Large intestine (tissue), 12 donors: ENCODE data around the gene KLRB1. TPM values are rescaled to one million over a fixed set of nuclear protein-coding genes. Genes with fewer than 3 reads are reported as not detected.
"Not testable (repeated sequence)": the region's sequence is repeated elsewhere in the genome, so short reads cannot be mapped to it uniquely, and the experiment has no call there.

Experiments
- DNase-seq, 2 donors: peaks; one replicate each; pipeline versions ENCODE4 v3.0.0 to v3.0.0-alpha.2; 2013
- H3K27ac ChIP-seq: one replicate; pipeline ENCODE4 v1.5.1; 2013; ENCODE audit warnings: low read length
- H3K27me3 ChIP-seq: 2 replicates; pipeline ENCODE4 v1.6.1; 2013; ENCODE audit warnings: low read length; ENCODE audit not compliant: control insufficient read depth, insufficient read depth
- H3K36me3 ChIP-seq: 2 replicates; pipeline ENCODE4 v1.6.1; 2013; ENCODE audit warnings: low read length; ENCODE audit not compliant: control insufficient read depth, insufficient read depth
- H3K4me1 ChIP-seq: one replicate; pipeline ENCODE4 v1.6.1; 2013; ENCODE audit warnings: low read length; ENCODE audit not compliant: control insufficient read depth, insufficient read depth
- H3K4me3 ChIP-seq: one replicate; pipeline ENCODE4 v1.5.1; 2013; ENCODE audit warnings: low read length
- H3K9me3 ChIP-seq: one replicate; pipeline ENCODE4 v1.6.1; 2013; ENCODE audit warnings: mild to moderate bottlenecking, low read depth, low read length, moderate library complexity; ENCODE audit not compliant: control insufficient read depth
- WGBS: methylation state at CpG from one replicate; pipeline ENCODE4 v1.1.5; 2013; ENCODE audit warnings: low lambda C conversion rate; ENCODE audit not compliant: insufficient coverage; 5-methylcytosine and 5-hydroxymethylcytosine counted together
- long read RNA-seq, 11 donors: transcript quantifications; one replicate each; lab custom pipeline, GENCODE V29; 2026
- polyA plus RNA-seq: library from polyadenylated mRNA; unstranded; fragments of 120-200 nt; gene quantifications from one replicate; pipeline ENCODE4 v1.2.1, GENCODE V29; 2013

The KLRB1 gene
- polyA plus RNA-seq, result 7.8 TPM
- long read RNA-seq, donor 1, transcript KLRB1-201 (6 exons, 1,448 nt), result major isoform, 6 of 6 reads
- long read RNA-seq, donor 1, partial matches to known transcripts, result 0 of 6 reads
- long read RNA-seq, donor 1, other reads (novel, unspliced or antisense), result 0 of 6 reads
- long read RNA-seq, donor 2, transcript KLRB1-201 (6 exons, 1,448 nt), result major isoform, 14 of 19 reads
- long read RNA-seq, donor 2, partial matches to known transcripts, result 5 of 19 reads
- long read RNA-seq, donor 2, other reads (novel, unspliced or antisense), result 0 of 19 reads
- long read RNA-seq, donor 3, result 0 reads
- long read RNA-seq, donor 4, partial matches to known transcripts, result 0 of 4 reads
- long read RNA-seq, donor 4, other reads (novel, unspliced or antisense), result 0 of 4 reads
- long read RNA-seq, donor 5, partial matches to known transcripts, result 0 of 3 reads
- long read RNA-seq, donor 5, other reads (novel, unspliced or antisense), result 0 of 3 reads
- long read RNA-seq, donor 6, transcript KLRB1-201 (6 exons, 1,448 nt), result major isoform, 10 of 19 reads
- long read RNA-seq, donor 6, partial matches to known transcripts, result 9 of 19 reads
- long read RNA-seq, donor 6, other reads (novel, unspliced or antisense), result 0 of 19 reads
- long read RNA-seq, donor 7, transcript KLRB1-201 (6 exons, 1,448 nt), result major isoform, 5 of 5 reads
- long read RNA-seq, donor 7, partial matches to known transcripts, result 0 of 5 reads
- long read RNA-seq, donor 7, other reads (novel, unspliced or antisense), result 0 of 5 reads
- long read RNA-seq, donor 8, transcript KLRB1-201 (6 exons, 1,448 nt), result major isoform, 33 of 40 reads
- long read RNA-seq, donor 8, partial matches to known transcripts, result 7 of 40 reads
- long read RNA-seq, donor 8, other reads (novel, unspliced or antisense), result 0 of 40 reads
- long read RNA-seq, donor 9, transcript KLRB1-201 (6 exons, 1,448 nt), result major isoform, 17 of 32 reads
- long read RNA-seq, donor 9, partial matches to known transcripts, result 15 of 32 reads
- long read RNA-seq, donor 9, other reads (novel, unspliced or antisense), result 0 of 32 reads
- long read RNA-seq, donor 10, transcript KLRB1-201 (6 exons, 1,448 nt), result major isoform, 15 of 21 reads
- long read RNA-seq, donor 10, partial matches to known transcripts, result 6 of 21 reads
- long read RNA-seq, donor 10, other reads (novel, unspliced or antisense), result 0 of 21 reads
- long read RNA-seq, donor 11, transcript KLRB1-201 (6 exons, 1,448 nt), result major isoform, 10 of 18 reads
- long read RNA-seq, donor 11, partial matches to known transcripts, result 8 of 18 reads
- long read RNA-seq, donor 11, other reads (novel, unspliced or antisense), result 0 of 18 reads

DNA sequence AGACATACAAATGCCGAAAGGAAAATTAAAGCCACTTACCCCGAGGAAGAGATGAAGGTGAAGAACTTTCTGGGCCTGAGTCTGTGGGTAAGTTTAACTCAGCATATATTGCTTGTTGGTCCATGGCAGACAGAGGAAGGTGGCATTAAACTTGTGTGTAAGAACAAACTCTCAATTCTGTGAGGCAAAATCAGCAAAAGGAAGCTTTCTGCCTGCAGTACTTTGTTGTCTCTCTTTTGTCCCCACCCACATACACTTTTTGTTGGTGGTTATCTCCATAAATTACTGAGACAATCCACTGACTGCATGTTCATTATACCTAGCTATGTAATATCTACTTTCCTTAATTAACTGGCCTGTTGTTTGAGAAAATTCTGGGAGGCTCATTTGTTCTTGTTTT, at the start of gene KLRB1:
TSS of gene KLRB1 (minus strand) at position 201 of the 400 bp plus-strand sequence. CDS start at position 124, 77 bp downstream.
- DNase-seq, result no peak
- Histone ChIP-seq H3K9me3 (no peaks in the 10 kb centered on the region), H3K27ac (no peak within 1 kb of the TSS), H3K4me1 (no peaks in the 10 kb centered on the region), H3K4me3 (no peak within 1 kb of the TSS), H3K36me3 (no peaks in the 10 kb centered on the region), H3K27me3 (no peaks in the 10 kb centered on the region)
- WGBS, result no CpG with 5 or more reads among the region's 2 CpGs

- no CpG with 5 or more reads among the region's 3 CpGs for WGBS
- DNase-seq, result no peak
- no peaks in the 10 kb centered on the region for H3K27me3 ChIP-seq
- H3K36me3 ChIP-seq, result peaks cover 23% of the 10 kb centered on the region
- H3K4me1 ChIP-seq, result peaks cover 4% of the 10 kb centered on the region
- H3K27ac ChIP-seq, result no peak overlapping the region
- H3K4me3 ChIP-seq, result no peak overlapping the region
- H3K9me3 ChIP-seq, result no peaks in the 10 kb centered on the region
These were observed 43.6 kb upstream of the KLRB1 start for GRCh38 chr12:9651265-9651729.

DNA sequence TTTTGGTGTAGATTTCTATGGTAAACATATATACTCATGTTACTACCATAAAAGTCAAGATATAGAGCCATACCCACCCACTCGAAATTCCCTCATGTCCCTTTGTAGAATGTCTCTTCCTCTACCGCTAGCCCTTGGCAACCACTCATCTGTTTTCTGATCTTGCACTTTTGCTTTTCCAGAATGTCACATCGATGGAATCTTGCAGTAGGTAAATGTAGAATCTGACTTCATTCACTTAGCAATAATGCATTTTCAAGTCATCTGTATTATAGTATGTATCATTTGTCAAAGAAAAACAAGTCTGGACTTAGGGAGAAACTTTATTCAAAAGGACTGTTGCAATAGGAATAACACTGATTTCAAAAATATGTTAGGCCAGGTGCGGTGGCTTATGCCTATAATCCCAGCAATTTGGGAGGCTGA, 42.4 kb upstream of the KLRB1 start:
- Histone ChIP-seq H3K36me3 (peaks cover 14% of the 10 kb centered on the region), H3K4me1 (peaks cover 4% of the 10 kb centered on the region), H3K4me3 (peak overlapping the region; percentile 82), H3K27ac (no peak overlapping the region), H3K27me3 (no peaks in the 10 kb centered on the region), H3K9me3 (no peaks in the 10 kb centered on the region)
- WGBS, result 60% methylated on average over 1 of the region's 4 CpGs
- peak in 1 of 2 donors; percentile 6 for DNase-seq

DNA sequence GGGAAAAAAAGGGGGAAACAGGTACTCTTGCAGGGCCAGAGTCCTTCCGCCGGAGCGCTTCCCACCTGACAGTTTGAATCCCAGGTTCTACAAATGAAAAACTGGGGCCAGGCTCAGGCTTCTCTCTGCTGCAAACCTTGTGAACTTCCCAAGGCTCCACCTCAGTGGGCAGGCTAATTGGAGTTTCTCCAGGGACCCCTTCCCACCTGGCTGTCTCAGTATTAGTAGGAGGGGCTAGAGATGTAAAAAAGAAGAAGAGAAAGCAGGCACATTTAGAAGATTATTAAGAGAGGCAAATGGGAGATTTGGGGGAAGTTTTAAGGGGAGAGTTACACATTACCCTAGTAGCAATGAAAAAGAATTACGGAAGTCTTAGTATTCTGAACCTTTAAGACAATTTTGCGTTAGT, 41.8 kb upstream of the KLRB1 start:
- Histone ChIP-seq H3K27me3 (no peaks in the 10 kb centered on the region), H3K9me3 (no peaks in the 10 kb centered on the region), H3K4me3 (peak overlapping the region; percentile 82), H3K4me1 (peaks cover 4% of the 10 kb centered on the region), H3K36me3 (peaks cover 11% of the 10 kb centered on the region), H3K27ac (peak overlapping the region; percentile 81)
- 40% methylated on average over 1 of the region's 5 CpGs for WGBS
- DNase-seq, result no peak

- Histone ChIP-seq H3K36me3 (peaks cover 6% of the 10 kb centered on the region), H3K9me3 (no peaks in the 10 kb centered on the region), H3K27me3 (no peaks in the 10 kb centered on the region), H3K4me1 (peaks cover 4% of the 10 kb centered on the region), H3K4me3 (peak overlapping the region; percentile 82), H3K27ac (peak overlapping the region; percentile 81)
- 7% methylated on average over 2 of the region's 13 CpGs for WGBS
- peak in 1 of 2 donors; percentile 33 for DNase-seq
These were observed 41.2 kb upstream of the KLRB1 start for GRCh38 chr12:9648701-9649531.

DNA sequence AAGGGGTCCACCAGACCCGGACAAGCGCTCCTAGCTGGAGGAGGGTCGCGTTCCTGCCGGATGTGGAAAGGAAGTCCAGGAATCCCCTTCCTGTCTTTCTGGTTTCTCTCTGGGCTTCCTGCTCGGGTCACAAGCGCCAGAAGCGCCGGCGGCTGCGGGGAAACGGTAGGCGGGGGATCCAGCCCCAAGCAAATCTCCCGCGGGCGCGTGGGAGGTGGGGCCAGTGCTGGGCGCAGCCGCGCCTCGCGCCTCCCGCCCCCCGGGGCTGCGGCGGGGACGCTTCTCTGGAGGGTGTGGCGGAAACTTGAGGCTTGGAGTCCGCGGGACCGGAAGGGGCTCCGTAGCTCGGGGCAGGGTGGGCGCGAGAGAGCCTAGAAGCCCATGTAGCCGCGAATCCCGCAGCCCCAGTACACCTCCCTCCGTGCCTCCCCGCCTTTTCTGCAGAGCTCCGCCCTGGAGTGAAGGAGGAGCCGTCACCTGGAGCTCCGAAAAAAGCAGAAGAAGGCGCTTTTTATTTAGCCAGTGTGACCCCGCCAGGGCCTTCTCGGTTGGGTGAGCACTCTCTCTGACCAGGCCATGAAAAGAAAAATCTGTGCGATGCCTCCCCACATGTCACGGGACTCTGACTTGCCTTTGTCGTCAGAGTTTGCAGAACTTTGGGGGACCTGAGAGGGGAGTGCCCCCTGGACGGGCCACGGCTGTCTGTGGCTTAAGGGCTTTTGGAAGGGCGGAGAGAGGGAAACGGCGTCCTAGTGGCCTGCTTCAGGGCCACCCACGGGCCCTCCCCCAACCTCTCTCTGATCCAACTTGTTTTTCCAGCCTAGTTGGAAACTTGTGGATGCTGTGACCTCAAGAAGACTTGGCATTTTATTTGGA, 40.3 kb upstream of the KLRB1 start:
- peaks cover 4% of the 10 kb centered on the region for H3K4me1 ChIP-seq
- peak overlapping the region; percentile 81 for H3K27ac ChIP-seq
- H3K27me3 ChIP-seq, result no peaks in the 10 kb centered on the region
- peak; percentile 82 to 90 for DNase-seq
- H3K9me3 ChIP-seq, result no peaks in the 10 kb centered on the region
- H3K36me3 ChIP-seq, result no peaks in the 10 kb centered on the region
- no CpG with 5 or more reads among the region's 55 CpGs for WGBS
- H3K4me3 ChIP-seq, result peak overlapping the region; percentile 82

- Histone ChIP-seq H3K27ac (peak overlapping the region; percentile 81), H3K4me1 (peaks cover 4% of the 10 kb centered on the region), H3K27me3 (no peaks in the 10 kb centered on the region), H3K36me3 (no peaks in the 10 kb centered on the region), H3K4me3 (peak overlapping the region; percentile 82), H3K9me3 (peaks cover 3% of the 10 kb centered on the region)
- DNase-seq, result no peak
- WGBS, result no CpG with 5 or more reads among the region's 13 CpGs
These were observed 39.4 kb upstream of the KLRB1 start for GRCh38 chr12:9646794-9647781.

DNA sequence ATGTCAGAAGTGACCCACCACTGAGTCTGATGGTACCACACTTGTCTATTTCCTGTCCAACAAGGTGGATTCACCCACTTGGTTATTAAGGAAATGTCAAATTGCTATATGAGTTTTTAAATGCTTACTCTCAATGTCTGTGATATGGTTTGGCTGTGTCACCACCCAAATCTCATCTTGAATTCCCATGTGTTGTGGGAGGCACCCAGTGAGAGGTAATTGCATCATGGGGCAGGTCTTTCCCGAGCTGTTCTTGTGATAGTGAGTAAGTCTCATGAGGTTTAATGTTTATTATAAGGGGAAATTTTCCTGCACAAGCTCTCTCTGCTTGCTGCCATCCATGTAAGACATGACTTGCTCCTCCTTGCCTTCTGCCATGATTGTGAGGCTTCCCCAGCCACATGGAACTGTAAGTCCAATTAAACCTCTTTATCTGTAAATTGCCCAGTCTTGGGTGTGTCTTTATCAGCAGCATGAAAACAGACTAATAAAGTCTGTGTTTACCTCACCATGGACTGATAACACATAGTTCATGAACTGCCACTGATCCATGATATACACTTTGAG, 37.4 kb upstream of the KLRB1 start:
- not testable (repeated sequence) for H3K4me1 ChIP-seq, H3K27ac ChIP-seq, H3K27me3 ChIP-seq, H3K4me3 ChIP-seq, DNase-seq, H3K9me3 ChIP-seq, H3K36me3 ChIP-seq
- no CpG with 5 or more reads among the region's 1 CpG for WGBS
